DND-41 (cell line): ENCODE results near the gene ZFC3H1.

Source experiments
- ATAC-seq: fragments of 200-7000 bp; cut with Tn5 transposase; 3 replicates; pipeline ENCODE4 v1.9.1; 2021; ENCODE audit warnings: low read depth; ENCODE audit not compliant: insufficient read depth
- DNase-seq: peaks from one replicate; pipeline ENCODE4 v3.0.0-alpha.2; 2020
- H2AFZ ChIP-seq: 2 replicates; pipeline ENCODE4 v1.6.0; 2012; ENCODE audit warnings: low read depth, low read length
- H3K27ac ChIP-seq: 2 replicates; pipeline ENCODE4 v1.5.1; 2012; ENCODE audit warnings: low read length, inconsistent platforms
- H3K27me3 ChIP-seq: fragments of 200-600 bp; sonication (generic); 2 replicates; pipeline ENCODE4 v1.6.0; 2012; ENCODE audit warnings: low read length, mild to moderate bottlenecking, inconsistent platforms; ENCODE audit not compliant: insufficient read depth, poor library complexity
- H3K36me3 ChIP-seq: 2 replicates; pipeline ENCODE4 v1.5.1; 2012; ENCODE audit warnings: low read length, inconsistent platforms; ENCODE audit not compliant: insufficient read depth
- H3K4me1 ChIP-seq: 2 replicates; pipeline ENCODE4 v1.5.1; 2012; ENCODE audit warnings: mild to moderate bottlenecking, low read length; ENCODE audit not compliant: insufficient read depth
- H3K4me2 ChIP-seq: 2 replicates; pipeline ENCODE4 v1.6.0; 2012; ENCODE audit warnings: mild to moderate bottlenecking, moderate library complexity, low read length, inconsistent platforms; ENCODE audit not compliant: insufficient read depth
- H3K4me3 ChIP-seq, 2 experiments: fragments of 200-600 bp in 1 of 2; shearing (Covaris generic) in 1 of 2; 2 replicates each; pipeline ENCODE4 v1.5.1; 2012 to 2016; ENCODE audit warnings: inconsistent platforms in 2 of 2, low read length in 2 of 2, mild to moderate bottlenecking in 2 of 2, low read depth in 1 of 2, moderate library complexity in 1 of 2
- H3K79me2 ChIP-seq: 2 replicates; pipeline ENCODE4 v1.6.0; 2012; ENCODE audit warnings: low read length, inconsistent platforms; ENCODE audit not compliant: insufficient read depth
- H3K9ac ChIP-seq: 2 replicates; pipeline ENCODE4 v1.6.0; 2012; ENCODE audit warnings: low read depth, mild to moderate bottlenecking, inconsistent platforms, low read length, moderate library complexity
- H3K9me3 ChIP-seq: 2 replicates; pipeline ENCODE4 v1.5.1; 2012; ENCODE audit warnings: low read length, moderate library complexity, mild to moderate bottlenecking, inconsistent platforms; ENCODE audit not compliant: insufficient read depth, severe bottlenecking
- H4K20me1 ChIP-seq: 2 replicates; pipeline ENCODE4 v1.6.0; 2012; ENCODE audit warnings: low read length; ENCODE audit not compliant: insufficient read depth
- CTCF ChIP-seq: IDR thresholded peaks from 2 replicates; pipeline ENCODE4 v1.5.1; 2012; ENCODE audit warnings: borderline replicate concordance, low read length, moderate library complexity, mild to moderate bottlenecking; ENCODE audit not compliant: poor library complexity, severe bottlenecking; ENCODE audit errors: extremely low read depth
- EZH2 ChIP-seq: IDR thresholded peaks from 3 replicates; pipeline ENCODE4 v1.6.1; 2012; ENCODE audit warnings: borderline replicate concordance, low read depth, mild to moderate bottlenecking, moderate library complexity, low read length, inconsistent platforms; ENCODE audit not compliant: severe bottlenecking

ZFC3H1 gene

DNA sequence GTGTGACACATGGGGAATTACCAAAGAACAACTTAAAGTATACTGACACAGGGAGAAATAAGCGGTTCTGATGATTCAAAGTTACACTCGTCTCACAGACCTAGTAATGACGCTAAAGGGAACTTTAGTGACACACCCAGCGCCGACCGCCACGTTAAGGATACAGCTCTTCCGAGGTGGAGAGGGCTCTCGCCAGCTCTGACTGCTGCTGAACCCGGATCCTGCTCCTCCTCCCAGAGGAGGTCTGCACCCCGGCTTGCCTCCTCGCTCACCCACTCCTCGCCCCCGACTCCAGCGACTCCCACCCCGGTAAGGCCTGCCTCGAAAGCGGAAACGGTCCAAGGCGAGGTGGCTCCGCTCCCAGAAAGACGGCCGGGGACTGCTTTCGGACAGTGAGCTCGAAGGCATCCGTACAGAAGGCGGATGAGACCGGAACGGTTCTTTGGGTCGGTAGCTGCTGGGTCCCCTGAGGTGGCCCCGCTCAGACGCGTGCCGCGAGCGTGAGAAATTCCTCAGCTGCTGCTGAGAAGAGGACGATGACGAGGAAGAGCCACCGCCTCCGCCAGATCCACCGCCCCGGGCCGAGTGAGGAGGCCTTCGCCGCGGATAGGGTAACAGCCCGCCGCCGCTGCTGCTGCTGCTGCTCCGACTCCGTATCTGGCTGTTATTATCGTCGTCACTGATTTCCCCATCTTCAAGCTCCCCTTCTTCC lies 643 bp downstream of the ZFC3H1 start:
- ATAC-seq (peak; percentile 40), DNase-seq (peak; percentile 54)
- Histone ChIP-seq H2AFZ (peak overlapping the region; percentile 85), H3K4me3 (peak overlapping the region; percentile 50 to 68), H4K20me1 (peaks cover 20% of the 10 kb centered on the region; the same call in 1 of the 2 replicates), H3K9ac (peak overlapping the region; percentile 68), H3K4me1 (peaks cover 28% of the 10 kb centered on the region), H3K4me2 (peak overlapping the region; percentile 66), H3K9me3 (no peaks in the 10 kb centered on the region), H3K79me2 (peaks cover 70% of the 10 kb centered on the region), H3K27ac (peak overlapping the region; percentile 64), H3K27me3 (no peaks in the 10 kb centered on the region), H3K36me3 (peaks cover 33% of the 10 kb centered on the region)
- TF ChIP-seq CTCF (no peak), EZH2 (no peak)

- H3K27me3 ChIP-seq = no peaks in the 10 kb centered on the region
- no peak for TF ChIP-seq EZH2
- TF ChIP-seq CTCF = no peak
- H2AFZ ChIP-seq = no peak overlapping the region
- H3K79me2 ChIP-seq = peaks cover 75% of the 10 kb centered on the region
- peak overlapping the region; percentile 66 for H3K4me2 ChIP-seq
- H3K36me3 ChIP-seq = peaks cover 41% of the 10 kb centered on the region
- peaks cover 32% of the 10 kb centered on the region for H3K4me1 ChIP-seq
- ATAC-seq (no peak), DNase-seq (no peak)
- H4K20me1 ChIP-seq = peaks cover 20% of the 10 kb centered on the region; the same call in 1 of the 2 replicates
- peak overlapping the region; percentile 68 for H3K9ac ChIP-seq
- peak overlapping the region; percentile 64; the same call in 1 of the 2 replicates for H3K27ac ChIP-seq
- peak overlapping the region; percentile 50 to 68; a peak in 3 of 4 replicates for H3K4me3 ChIP-seq
- H3K9me3 ChIP-seq = no peaks in the 10 kb centered on the region
These were observed 1.6 kb downstream of the ZFC3H1 start for GRCh38 chr12:71661977-71662530.

GRCh38 chr12:71656740-71657139 lies 6.9 kb downstream of the ZFC3H1 start:
- Histone ChIP-seq H3K36me3 (peaks cover 79% of the 10 kb centered on the region), H2AFZ (no peak overlapping the region), H3K27ac (no peak overlapping the region), H3K4me1 (peaks cover 17% of the 10 kb centered on the region), H3K79me2 (peaks cover 85% of the 10 kb centered on the region), H3K9me3 (no peaks in the 10 kb centered on the region), H4K20me1 (peaks cover 6% of the 10 kb centered on the region; the same call in 1 of the 2 replicates), H3K9ac (no peak overlapping the region), H3K4me3 (no peak overlapping the region), H3K27me3 (no peaks in the 10 kb centered on the region), H3K4me2 (peak overlapping the region; percentile 21; the same call in 1 of the 2 replicates)
- no peak for ATAC-seq
- no peak for DNase-seq
- no peak for TF ChIP-seq EZH2
- TF ChIP-seq CTCF = no peak
